GM23338 (cell line): ENCODE data around the gene GRIN2A. TPM values are rescaled to one million over a fixed set of nuclear protein-coding genes. Genes with fewer than 3 reads are reported as not detected.

Source experiments
- ATAC-seq: fragments of 200-7000 bp; cut with Tn5 transposase; 3 replicates; pipeline ENCODE4 v1.9.1; 2020
- DNase-seq: peaks from one replicate; pipeline ENCODE4 v3.0.0-alpha.2; 2015; ENCODE audit warnings: low spot score
- H2AFZ ChIP-seq: fragments of 200-600 bp; sonication (generic); 2 replicates; pipeline ENCODE4 v1.8.0; 2016; ENCODE audit warnings: antibody characterized with exemption, mild to moderate bottlenecking, moderate library complexity
- H3F3A ChIP-seq: fragments of 200-600 bp; sonication (generic); replicated peaks from 2 replicates; pipeline ENCODE4 v1.8.0; 2017; ENCODE audit warnings: antibody characterized with exemption, mixed run types, low read depth
- H3K27ac ChIP-seq: fragments of 200-600 bp; sonication (generic); 2 replicates; pipeline ENCODE4 v1.6.1; 2016; ENCODE audit warnings: low read depth
- H3K27me3 ChIP-seq: fragments of 200-600 bp; sonication (generic); 2 replicates; pipeline ENCODE4 v1.8.0; 2016; ENCODE audit warnings: mild to moderate bottlenecking, mixed run types, moderate library complexity; ENCODE audit not compliant: insufficient read depth
- H3K36me3 ChIP-seq: fragments of 200-600 bp; sonication (generic); 2 replicates; pipeline ENCODE4 v1.8.0; 2016; ENCODE audit warnings: mild to moderate bottlenecking; ENCODE audit not compliant: insufficient read depth
- H3K4me1 ChIP-seq: fragments of 200-600 bp; sonication (generic); 2 replicates; pipeline ENCODE4 v1.8.0; 2016; ENCODE audit warnings: mild to moderate bottlenecking, moderate library complexity; ENCODE audit not compliant: insufficient read depth
- H3K4me2 ChIP-seq: fragments of 200-600 bp; sonication (generic); 2 replicates; pipeline ENCODE4 v1.7.1; 2017; ENCODE audit warnings: mixed run types
- H3K4me3 ChIP-seq: fragments of 200-600 bp; sonication (generic); 2 replicates; pipeline ENCODE4 v1.6.1; 2016; ENCODE audit warnings: mixed run types
- H3K79me2 ChIP-seq: fragments of 200-600 bp; sonication (generic); replicated peaks from 2 replicates; pipeline ENCODE4 v1.8.0; 2017; ENCODE audit warnings: mild to moderate bottlenecking; ENCODE audit not compliant: insufficient read depth
- H3K9me2 ChIP-seq: fragments of 200-600 bp; sonication (generic); 2 replicates; pipeline ENCODE4 v1.8.0; 2017; ENCODE audit not compliant: insufficient read depth
- H4K20me1 ChIP-seq: fragments of 200-600 bp; sonication (generic); replicated peaks from 2 replicates; pipeline ENCODE4 v1.8.0; 2017; ENCODE audit warnings: mild to moderate bottlenecking; ENCODE audit not compliant: insufficient read depth
- H3K27ac Mint-ChIP-seq: 2 replicates; pipeline ENCODE4 v1.8.0; 2020; ENCODE audit warnings: inconsistent platforms, mild to moderate bottlenecking, moderate library complexity, mixed read lengths
- H3K27me3 Mint-ChIP-seq: 3 replicates; pipeline ENCODE4 v1.8.0; 2022; ENCODE audit warnings: low read depth, mild to moderate bottlenecking, moderate library complexity, mixed read lengths, inconsistent platforms; ENCODE audit not compliant: insufficient read depth, poor library complexity
- H3K36me3 Mint-ChIP-seq: 3 replicates; pipeline ENCODE4 v1.8.0; 2021; ENCODE audit warnings: low read depth, mild to moderate bottlenecking, inconsistent platforms, moderate library complexity, mixed read lengths
- H3K4me1 Mint-ChIP-seq: 3 replicates; pipeline ENCODE4 v1.8.0; 2020; ENCODE audit warnings: mild to moderate bottlenecking, inconsistent platforms, mixed read lengths
- H3K4me3 Mint-ChIP-seq: 3 replicates; pipeline ENCODE4 v1.8.0; 2021; ENCODE audit warnings: moderate library complexity, mild to moderate bottlenecking, inconsistent platforms, mixed read lengths
- H3K9me3 Mint-ChIP-seq: 3 replicates; pipeline ENCODE4 v1.8.0; 2020; ENCODE audit warnings: moderate library complexity, mild to moderate bottlenecking, inconsistent platforms, mixed read lengths
- CREB1 ChIP-seq: fragments of 250-450 bp; sonication (Bioruptor Pico); IDR thresholded peaks from 2 replicates; pipeline ENCODE4 v1.5.0; 2020; ENCODE audit warnings: low read depth, mild to moderate bottlenecking, moderate library complexity
- JUNB ChIP-seq: IDR thresholded peaks from one replicate; pipeline ENCODE4 v1.6.1; 2016; ENCODE audit warnings: antibody characterized with exemption; ENCODE audit not compliant: unreplicated experiment
- STAT1 ChIP-seq: IDR thresholded peaks from one replicate; pipeline ENCODE4 v1.6.1; 2016; ENCODE audit warnings: antibody characterized with exemption; ENCODE audit not compliant: unreplicated experiment
- polyA plus RNA-seq: library from polyadenylated mRNA; unstranded; fragments of >200 nt; fragmentation: Nextera tagmentation; extraction: Ambion mirVana; gene quantifications from 2 replicates; pipeline ENCODE4 v1.2.1, GENCODE V29; 2016
- total RNA-seq: library from RNA; depleted of rRNA; stranded (reverse); fragments of >200 nt; shearing (Covaris generic); gene quantifications from 2 replicates; pipeline ENCODE4 v1.2.3, GENCODE V29; 2014
- TF ChIP-seq, protein P1 (sequence below): fragments of 250-450 bp; sonication (Bioruptor Pico); IDR thresholded peaks from 2 replicates; pipeline ENCODE4 v1.5.0; 2020; ENCODE audit warnings: mild to moderate bottlenecking, moderate library complexity
- TF ChIP-seq, protein P2 (sequence below): IDR thresholded peaks from 2 replicates; pipeline ENCODE4 v1.6.1; 2016; ENCODE audit warnings: antibody characterized with exemption
- TF ChIP-seq, protein P3 (sequence below), 2 experiments: fragments of 200-600 bp in 1 of 2; sonication (generic) in 1 of 2; conservative IDR thresholded peaks; 2 replicates each; pipeline versions ENCODE4 v1.5.1 to v1.6.1; 2016 to 2017; ENCODE audit warnings: antibody characterized with exemption in 2 of 2, low read depth in 2 of 2, mild to moderate bottlenecking in 2 of 2, moderate library complexity in 1 of 2

Gene GRIN2A
- total and polyA plus RNA-seq, 2 experiments from 2014 or later = 0.89 to 5.1 TPM

DNA sequence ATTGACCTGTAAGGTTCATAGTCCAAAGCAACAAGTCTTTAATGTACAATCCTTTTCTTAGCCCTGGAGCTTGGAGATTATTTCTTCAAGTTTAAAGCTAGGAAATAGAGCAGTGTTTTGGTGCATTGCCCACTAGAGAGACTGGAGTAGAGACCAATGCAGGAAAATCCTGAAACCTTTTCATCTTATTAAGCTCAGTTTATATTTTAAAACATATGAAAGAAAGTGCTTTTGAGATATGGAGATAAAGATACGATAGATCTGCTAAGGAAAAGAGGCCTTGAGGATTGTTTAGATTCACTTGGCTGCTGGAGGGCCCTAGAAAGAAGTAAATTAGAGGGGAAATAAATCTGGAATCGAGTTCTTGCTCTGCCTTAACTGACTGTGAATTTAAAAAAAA is 212.0 kb downstream of the GRIN2A start:
- Mint-ChIP-seq H3K36me3 (peaks cover 5% of the 10 kb centered on the region; the same call in 2 of the 3 replicates), H3K27me3 (peaks cover 17% of the 10 kb centered on the region), H3K4me1 (peaks cover 37% of the 10 kb centered on the region), H3K27ac (no peak overlapping the region), H3K9me3 (peaks cover 7% of the 10 kb centered on the region; the same call in 2 of the 3 replicates), H3K4me3 (no peak overlapping the region)
- Histone ChIP-seq H3K27ac (no peak overlapping the region), H3K4me3 (no peak overlapping the region), H3K4me1 (peaks cover 38% of the 10 kb centered on the region), H3K4me2 (no peak overlapping the region), H3K9me2 (peaks cover 2% of the 10 kb centered on the region; the same call in 1 of the 2 replicates), H2AFZ (no peak overlapping the region), H3F3A (no peaks in the 10 kb centered on the region), H3K36me3 (no peaks in the 10 kb centered on the region), H3K27me3 (peaks cover 37% of the 10 kb centered on the region), H3K79me2 (no peaks in the 10 kb centered on the region), H4K20me1 (no peaks in the 10 kb centered on the region)
- TF ChIP-seq, protein P1, sequence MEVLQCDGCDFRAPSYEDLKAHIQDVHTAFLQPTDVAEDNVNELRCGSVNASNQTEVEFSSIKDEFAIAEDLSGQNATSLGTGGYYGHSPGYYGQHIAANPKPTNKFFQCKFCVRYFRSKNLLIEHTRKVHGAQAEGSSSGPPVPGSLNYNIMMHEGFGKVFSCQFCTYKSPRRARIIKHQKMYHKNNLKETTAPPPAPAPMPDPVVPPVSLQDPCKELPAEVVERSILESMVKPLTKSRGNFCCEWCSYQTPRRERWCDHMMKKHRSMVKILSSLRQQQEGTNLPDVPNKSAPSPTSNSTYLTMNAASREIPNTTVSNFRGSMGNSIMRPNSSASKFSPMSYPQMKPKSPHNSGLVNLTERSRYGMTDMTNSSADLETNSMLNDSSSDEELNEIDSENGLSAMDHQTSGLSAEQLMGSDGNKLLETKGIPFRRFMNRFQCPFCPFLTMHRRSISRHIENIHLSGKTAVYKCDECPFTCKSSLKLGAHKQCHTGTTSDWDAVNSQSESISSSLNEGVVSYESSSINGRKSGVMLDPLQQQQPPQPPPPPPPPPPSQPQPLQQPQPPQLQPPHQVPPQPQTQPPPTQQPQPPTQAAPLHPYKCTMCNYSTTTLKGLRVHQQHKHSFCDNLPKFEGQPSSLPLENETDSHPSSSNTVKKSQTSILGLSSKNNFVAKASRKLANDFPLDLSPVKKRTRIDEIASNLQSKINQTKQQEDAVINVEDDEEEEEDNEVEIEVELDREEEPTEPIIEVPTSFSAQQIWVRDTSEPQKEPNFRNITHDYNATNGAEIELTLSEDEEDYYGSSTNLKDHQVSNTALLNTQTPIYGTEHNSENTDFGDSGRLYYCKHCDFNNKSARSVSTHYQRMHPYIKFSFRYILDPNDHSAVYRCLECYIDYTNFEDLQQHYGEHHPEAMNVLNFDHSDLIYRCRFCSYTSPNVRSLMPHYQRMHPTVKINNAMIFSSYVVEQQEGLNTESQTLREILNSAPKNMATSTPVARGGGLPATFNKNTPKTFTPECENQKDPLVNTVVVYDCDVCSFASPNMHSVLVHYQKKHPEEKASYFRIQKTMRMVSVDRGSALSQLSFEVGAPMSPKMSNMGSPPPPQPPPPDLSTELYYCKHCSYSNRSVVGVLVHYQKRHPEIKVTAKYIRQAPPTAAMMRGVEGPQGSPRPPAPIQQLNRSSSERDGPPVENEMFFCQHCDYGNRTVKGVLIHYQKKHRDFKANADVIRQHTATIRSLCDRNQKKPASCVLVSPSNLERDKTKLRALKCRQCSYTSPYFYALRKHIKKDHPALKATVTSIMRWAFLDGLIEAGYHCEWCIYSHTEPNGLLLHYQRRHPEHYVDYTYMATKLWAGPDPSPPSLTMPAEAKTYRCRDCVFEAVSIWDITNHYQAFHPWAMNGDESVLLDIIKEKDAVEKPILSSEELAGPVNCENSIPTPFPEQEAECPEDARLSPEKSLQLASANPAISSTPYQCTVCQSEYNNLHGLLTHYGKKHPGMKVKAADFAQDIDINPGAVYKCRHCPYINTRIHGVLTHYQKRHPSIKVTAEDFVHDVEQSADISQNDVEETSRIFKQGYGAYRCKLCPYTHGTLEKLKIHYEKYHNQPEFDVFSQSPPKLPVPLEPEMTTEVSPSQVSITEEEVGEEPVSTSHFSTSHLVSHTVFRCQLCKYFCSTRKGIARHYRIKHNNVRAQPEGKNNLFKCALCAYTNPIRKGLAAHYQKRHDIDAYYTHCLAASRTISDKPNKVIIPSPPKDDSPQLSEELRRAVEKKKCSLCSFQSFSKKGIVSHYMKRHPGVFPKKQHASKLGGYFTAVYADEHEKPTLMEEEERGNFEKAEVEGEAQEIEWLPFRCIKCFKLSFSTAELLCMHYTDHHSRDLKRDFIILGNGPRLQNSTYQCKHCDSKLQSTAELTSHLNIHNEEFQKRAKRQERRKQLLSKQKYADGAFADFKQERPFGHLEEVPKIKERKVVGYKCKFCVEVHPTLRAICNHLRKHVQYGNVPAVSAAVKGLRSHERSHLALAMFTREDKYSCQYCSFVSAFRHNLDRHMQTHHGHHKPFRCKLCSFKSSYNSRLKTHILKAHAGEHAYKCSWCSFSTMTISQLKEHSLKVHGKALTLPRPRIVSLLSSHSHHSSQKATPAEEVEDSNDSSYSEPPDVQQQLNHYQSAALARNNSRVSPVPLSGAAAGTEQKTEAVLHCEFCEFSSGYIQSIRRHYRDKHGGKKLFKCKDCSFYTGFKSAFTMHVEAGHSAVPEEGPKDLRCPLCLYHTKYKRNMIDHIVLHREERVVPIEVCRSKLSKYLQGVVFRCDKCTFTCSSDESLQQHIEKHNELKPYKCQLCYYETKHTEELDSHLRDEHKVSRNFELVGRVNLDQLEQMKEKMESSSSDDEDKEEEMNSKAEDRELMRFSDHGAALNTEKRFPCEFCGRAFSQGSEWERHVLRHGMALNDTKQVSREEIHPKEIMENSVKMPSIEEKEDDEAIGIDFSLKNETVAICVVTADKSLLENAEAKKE = no peak
- TF ChIP-seq JUNB = no peak
- TF ChIP-seq, protein P2, sequence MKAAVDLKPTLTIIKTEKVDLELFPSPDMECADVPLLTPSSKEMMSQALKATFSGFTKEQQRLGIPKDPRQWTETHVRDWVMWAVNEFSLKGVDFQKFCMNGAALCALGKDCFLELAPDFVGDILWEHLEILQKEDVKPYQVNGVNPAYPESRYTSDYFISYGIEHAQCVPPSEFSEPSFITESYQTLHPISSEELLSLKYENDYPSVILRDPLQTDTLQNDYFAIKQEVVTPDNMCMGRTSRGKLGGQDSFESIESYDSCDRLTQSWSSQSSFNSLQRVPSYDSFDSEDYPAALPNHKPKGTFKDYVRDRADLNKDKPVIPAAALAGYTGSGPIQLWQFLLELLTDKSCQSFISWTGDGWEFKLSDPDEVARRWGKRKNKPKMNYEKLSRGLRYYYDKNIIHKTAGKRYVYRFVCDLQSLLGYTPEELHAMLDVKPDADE = no peak
- TF ChIP-seq CREB1 = no peak
- TF ChIP-seq STAT1 = no peak
- TF ChIP-seq, protein P3, sequence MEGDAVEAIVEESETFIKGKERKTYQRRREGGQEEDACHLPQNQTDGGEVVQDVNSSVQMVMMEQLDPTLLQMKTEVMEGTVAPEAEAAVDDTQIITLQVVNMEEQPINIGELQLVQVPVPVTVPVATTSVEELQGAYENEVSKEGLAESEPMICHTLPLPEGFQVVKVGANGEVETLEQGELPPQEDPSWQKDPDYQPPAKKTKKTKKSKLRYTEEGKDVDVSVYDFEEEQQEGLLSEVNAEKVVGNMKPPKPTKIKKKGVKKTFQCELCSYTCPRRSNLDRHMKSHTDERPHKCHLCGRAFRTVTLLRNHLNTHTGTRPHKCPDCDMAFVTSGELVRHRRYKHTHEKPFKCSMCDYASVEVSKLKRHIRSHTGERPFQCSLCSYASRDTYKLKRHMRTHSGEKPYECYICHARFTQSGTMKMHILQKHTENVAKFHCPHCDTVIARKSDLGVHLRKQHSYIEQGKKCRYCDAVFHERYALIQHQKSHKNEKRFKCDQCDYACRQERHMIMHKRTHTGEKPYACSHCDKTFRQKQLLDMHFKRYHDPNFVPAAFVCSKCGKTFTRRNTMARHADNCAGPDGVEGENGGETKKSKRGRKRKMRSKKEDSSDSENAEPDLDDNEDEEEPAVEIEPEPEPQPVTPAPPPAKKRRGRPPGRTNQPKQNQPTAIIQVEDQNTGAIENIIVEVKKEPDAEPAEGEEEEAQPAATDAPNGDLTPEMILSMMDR (conservative IDR thresholded peaks at IDR 0.05; ENCODE audit: low read depth in 2 of 2) = no peak
- ATAC-seq (no peak), DNase-seq (no peak)
